ENCODE results near the gene RAB40C. TPM values are rescaled to one million over a fixed set of nuclear protein-coding genes. Genes with fewer than 3 reads are reported as not detected.

The RAB40C gene
- total RNA-seq, 1 experiment from 2014 or later, result 30.7 TPM

DNA sequence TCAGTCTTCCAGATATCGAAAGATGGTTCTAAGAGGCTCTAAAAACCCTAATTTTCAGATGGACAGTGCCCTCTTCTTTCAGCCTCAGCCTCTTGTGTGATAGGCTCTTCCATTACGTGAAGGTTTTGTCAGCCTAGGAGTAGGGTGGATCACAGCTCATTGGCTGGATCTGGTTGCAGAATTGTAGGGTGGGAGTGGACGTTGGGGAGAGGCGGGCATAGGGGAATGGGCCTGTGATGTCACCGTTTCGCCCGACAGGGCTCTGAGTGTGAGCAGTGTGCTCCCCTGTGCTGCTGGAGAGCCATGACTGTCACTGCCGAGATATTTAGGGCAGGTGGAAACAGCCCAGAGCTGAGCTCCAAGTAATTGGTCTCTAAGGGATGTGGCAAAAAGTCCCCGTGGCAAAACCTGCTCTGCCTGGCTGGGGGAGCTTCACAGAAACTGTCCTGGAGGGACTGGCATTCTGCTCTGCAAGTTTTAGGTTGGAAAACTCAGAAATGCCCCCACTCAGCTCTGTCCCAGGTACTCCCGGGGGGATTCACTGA, 34.7 kb downstream of the RAB40C start:
- Histone ChIP-seq H3K27ac (ENCODE audit: low read length) (peak overlapping the region; percentile 57; the same call in 1 of the 2 replicates), H3K4me3 (ENCODE audit: low read depth in 2 of 2, low read length in 2 of 2) (no peak overlapping the region), H3K36me3 (ENCODE audit: control insufficient read depth, insufficient read depth, low read length) (no peaks in the 10 kb centered on the region), H3K4me1 (ENCODE audit: control insufficient read depth, insufficient read depth, low read length) (peaks cover 67% of the 10 kb centered on the region), H3K9me3 (ENCODE audit: control insufficient read depth, insufficient read depth, low read depth, low read length) (no peaks in the 10 kb centered on the region), H3K27me3 (ENCODE audit: control insufficient read depth, insufficient read depth, low read length) (no peaks in the 10 kb centered on the region)
- POLR2A ChIA-PET, result no interaction called here
- TF ChIP-seq, protein P1, sequence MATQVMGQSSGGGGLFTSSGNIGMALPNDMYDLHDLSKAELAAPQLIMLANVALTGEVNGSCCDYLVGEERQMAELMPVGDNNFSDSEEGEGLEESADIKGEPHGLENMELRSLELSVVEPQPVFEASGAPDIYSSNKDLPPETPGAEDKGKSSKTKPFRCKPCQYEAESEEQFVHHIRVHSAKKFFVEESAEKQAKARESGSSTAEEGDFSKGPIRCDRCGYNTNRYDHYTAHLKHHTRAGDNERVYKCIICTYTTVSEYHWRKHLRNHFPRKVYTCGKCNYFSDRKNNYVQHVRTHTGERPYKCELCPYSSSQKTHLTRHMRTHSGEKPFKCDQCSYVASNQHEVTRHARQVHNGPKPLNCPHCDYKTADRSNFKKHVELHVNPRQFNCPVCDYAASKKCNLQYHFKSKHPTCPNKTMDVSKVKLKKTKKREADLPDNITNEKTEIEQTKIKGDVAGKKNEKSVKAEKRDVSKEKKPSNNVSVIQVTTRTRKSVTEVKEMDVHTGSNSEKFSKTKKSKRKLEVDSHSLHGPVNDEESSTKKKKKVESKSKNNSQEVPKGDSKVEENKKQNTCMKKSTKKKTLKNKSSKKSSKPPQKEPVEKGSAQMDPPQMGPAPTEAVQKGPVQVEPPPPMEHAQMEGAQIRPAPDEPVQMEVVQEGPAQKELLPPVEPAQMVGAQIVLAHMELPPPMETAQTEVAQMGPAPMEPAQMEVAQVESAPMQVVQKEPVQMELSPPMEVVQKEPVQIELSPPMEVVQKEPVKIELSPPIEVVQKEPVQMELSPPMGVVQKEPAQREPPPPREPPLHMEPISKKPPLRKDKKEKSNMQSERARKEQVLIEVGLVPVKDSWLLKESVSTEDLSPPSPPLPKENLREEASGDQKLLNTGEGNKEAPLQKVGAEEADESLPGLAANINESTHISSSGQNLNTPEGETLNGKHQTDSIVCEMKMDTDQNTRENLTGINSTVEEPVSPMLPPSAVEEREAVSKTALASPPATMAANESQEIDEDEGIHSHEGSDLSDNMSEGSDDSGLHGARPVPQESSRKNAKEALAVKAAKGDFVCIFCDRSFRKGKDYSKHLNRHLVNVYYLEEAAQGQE (IDR thresholded peaks at IDR 0.05; ENCODE audit: insufficient read depth in 1 of 2, low read depth in 2 of 2, low read length in 1 of 2), result no peak
- no peak for TF ChIP-seq SIN3A (IDR thresholded peaks at IDR 0.05; ENCODE audit: borderline replicate concordance, insufficient read depth, low read depth, low read length)
- TF ChIP-seq, protein P2, sequence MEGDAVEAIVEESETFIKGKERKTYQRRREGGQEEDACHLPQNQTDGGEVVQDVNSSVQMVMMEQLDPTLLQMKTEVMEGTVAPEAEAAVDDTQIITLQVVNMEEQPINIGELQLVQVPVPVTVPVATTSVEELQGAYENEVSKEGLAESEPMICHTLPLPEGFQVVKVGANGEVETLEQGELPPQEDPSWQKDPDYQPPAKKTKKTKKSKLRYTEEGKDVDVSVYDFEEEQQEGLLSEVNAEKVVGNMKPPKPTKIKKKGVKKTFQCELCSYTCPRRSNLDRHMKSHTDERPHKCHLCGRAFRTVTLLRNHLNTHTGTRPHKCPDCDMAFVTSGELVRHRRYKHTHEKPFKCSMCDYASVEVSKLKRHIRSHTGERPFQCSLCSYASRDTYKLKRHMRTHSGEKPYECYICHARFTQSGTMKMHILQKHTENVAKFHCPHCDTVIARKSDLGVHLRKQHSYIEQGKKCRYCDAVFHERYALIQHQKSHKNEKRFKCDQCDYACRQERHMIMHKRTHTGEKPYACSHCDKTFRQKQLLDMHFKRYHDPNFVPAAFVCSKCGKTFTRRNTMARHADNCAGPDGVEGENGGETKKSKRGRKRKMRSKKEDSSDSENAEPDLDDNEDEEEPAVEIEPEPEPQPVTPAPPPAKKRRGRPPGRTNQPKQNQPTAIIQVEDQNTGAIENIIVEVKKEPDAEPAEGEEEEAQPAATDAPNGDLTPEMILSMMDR (IDR thresholded peaks at IDR 0.05), result no peak
- no peak for TF ChIP-seq POLR2AphosphoS5 (IDR thresholded peaks at IDR 0.05; ENCODE audit: low read depth, low read length)
- TF ChIP-seq TCF7L2 (IDR thresholded peaks at IDR 0.05; ENCODE audit: low read depth, low read length), result no peak
- DNase-seq (ENCODE audit: low read depth, low spot score) (no peak), ATAC-seq (no peak)
- BruUV-seq (replicated peaks), result no TSS peak
- CTCF ChIA-PET, result no interaction called here
- intact Hi-C loops (cut with micrococcal nuclease; ENCODE audit: unreplicated experiment), result no loop called here
- in situ Hi-C loops (cut with HindIII; ENCODE audit: low pct_unique_long_range_greater_than_20kb, low sequenced_read_pairs), result no loop called here

DNA sequence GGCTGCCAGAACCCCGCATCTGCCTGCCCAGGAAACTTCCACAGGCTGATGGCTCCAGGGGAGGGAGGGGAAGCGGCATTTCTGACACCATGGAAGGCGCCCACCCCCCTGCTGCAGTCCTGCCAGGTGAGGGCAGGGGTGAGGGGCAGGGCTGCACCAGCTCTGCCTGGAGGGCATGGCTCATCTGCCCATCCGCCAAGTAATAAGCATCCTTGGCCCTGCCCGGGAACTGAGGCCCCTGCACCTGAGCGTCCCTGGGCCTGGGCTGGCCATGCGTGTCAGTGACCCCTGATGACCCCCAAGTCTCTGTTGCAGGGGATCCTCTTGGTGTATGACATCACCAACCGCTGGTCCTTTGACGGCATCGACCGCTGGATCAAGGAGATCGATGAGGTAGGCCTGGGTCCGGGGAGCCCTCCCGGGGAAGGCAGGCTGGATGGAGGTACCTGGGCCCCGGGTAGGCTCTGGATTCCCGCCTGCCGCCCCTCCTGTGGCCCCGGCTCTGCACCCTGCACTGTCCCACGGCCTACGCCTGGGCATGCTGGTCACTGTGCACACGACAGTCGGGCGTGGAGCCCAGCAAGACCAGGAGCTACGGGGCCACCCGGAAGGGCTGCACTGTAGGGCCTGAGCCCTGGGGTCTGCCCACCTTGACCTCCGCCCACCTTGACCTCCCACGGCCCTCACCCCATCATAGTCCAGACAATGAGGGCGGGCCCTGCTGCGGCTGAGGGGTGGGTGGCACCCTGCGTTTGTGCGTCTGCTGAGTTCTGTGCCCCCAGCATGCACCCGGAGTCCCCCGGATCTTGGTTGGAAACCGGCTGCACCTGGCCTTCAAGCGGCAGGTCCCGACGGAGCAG, 35.5 kb downstream of the RAB40C start:
- DNase-seq (ENCODE audit: low read depth, low spot score), result no peak
- no peak for ATAC-seq
- Histone ChIP-seq H3K27ac (ENCODE audit: low read length) (no peak overlapping the region), H3K27me3 (ENCODE audit: control insufficient read depth, insufficient read depth, low read length) (no peaks in the 10 kb centered on the region), H3K4me1 (ENCODE audit: control insufficient read depth, insufficient read depth, low read length) (peaks cover 75% of the 10 kb centered on the region), H3K4me3 (ENCODE audit: low read depth in 2 of 2, low read length in 2 of 2) (no peak overlapping the region), H3K36me3 (ENCODE audit: control insufficient read depth, insufficient read depth, low read length) (no peaks in the 10 kb centered on the region), H3K9me3 (ENCODE audit: control insufficient read depth, insufficient read depth, low read depth, low read length) (no peaks in the 10 kb centered on the region)
- POLR2A ChIA-PET, result no interaction called here
- in situ Hi-C loops (cut with HindIII; ENCODE audit: low pct_unique_long_range_greater_than_20kb, low sequenced_read_pairs) (no loop called here), intact Hi-C loops (cut with micrococcal nuclease; ENCODE audit: unreplicated experiment) (no loop called here)
- CTCF ChIA-PET, result no interaction called here
- no TSS peak for BruUV-seq (replicated peaks)
- no peak for TF ChIP-seq SIN3A (IDR thresholded peaks at IDR 0.05; ENCODE audit: borderline replicate concordance, insufficient read depth, low read depth, low read length)
- no peak for TF ChIP-seq POLR2AphosphoS5 (IDR thresholded peaks at IDR 0.05; ENCODE audit: low read depth, low read length)
- TF ChIP-seq, protein P1 (IDR thresholded peaks at IDR 0.05; ENCODE audit: insufficient read depth in 1 of 2, low read depth in 2 of 2, low read length in 1 of 2), result no peak
- no peak for TF ChIP-seq TCF7L2 (IDR thresholded peaks at IDR 0.05; ENCODE audit: low read depth, low read length)
- TF ChIP-seq, protein P2 (IDR thresholded peaks at IDR 0.05), result no peak
